NCI-H1105 treated with DMSO at 0.1 percent for 48 hours (cell line): ENCODE data around the gene CD69.

ENCODE experiments used
- DNase-seq: peaks from one replicate; lab custom pipeline; 2025; lab: John Stamatoyannopoulos, UW

The CD69 gene

GRCh38 chr12:9781360-9781759 is 20.7 kb upstream of the CD69 start:
- DNase-seq: no peak

- DNase-seq: no peak
Observed at GRCh38 chr12:9779209-9779608, 18.5 kb upstream of the CD69 start.

DNA sequence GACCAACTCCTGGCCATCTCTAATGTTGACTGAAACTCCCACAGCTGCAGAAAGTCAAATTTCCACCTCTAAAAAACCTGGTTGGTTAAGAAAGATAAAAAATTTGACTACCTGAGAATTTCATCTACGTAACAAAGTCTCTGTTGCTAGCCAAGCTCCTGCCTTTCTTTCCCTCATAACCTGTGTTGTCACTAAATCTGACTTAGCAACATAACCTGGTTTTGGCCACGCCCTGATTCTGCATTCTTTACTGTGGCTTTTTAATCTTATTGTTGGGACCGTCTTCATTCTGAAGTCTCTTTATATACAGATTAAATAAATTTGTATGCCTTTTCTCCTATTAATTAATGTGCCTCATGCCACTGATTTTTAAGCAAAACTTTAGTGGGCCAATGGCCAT is 16.1 kb upstream of the CD69 start:
- no peak for DNase-seq

DNA sequence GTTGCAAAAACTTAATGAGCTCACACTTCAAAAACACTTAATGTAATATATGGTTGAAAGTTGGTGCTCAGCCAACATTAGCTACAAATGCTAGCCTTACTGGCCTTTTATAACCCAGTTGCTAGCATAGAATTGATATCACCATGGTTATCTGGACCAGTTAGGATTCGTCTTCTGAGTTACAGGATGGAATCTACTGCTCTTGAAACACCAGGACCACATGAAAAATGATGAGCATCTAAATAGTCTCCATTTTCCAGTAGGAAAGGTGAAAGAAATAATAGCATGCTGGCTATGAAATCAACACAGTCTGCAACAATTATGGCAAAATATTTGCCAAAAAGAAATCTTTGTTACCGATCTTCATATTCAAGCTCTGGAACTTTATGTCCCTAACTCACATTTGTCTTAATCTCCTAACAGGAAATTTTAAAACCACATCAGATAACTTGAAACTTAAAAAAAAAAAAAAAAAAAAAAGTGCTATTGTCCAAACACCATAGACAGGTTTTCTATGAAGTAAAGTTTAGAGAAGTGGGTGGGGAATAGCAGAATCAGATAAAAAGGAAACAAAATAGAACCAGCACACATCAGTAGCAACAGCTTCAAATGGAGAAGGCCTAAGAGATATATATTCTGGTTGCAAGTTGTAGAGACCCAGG is 12.6 kb upstream of the CD69 start:
- DNase-seq: peak; percentile 44

DNA sequence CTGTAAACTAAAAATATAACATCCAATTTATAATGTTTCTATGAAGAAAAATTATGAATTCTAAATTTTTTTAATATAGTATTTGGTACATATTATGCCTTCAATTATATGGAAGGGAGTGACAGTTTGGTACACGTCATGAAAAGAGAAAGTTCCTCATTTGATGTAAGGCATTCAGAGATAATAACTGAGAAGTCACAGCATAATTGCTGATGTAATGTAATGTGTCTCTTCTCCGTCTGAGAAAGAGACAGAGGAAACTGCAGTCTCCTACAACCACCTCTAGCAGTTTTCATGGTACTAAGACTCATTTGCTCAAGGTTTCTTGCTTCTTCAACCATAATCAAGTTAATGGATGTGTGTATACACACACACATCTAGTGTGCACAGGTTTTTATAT is 2.3 kb upstream of the CD69 start:
- no peak for DNase-seq

GRCh38 chr12:9762369-9762768 is 1.7 kb upstream of the CD69 start:
- no peak for DNase-seq

GRCh38 chr12:9761419-9761781 is 699 bp upstream of the CD69 start:
- DNase-seq: no peak

- DNase-seq: no peak
Observed at GRCh38 chr12:9760120-9760519, 581 bp downstream of the CD69 start.

DNA sequence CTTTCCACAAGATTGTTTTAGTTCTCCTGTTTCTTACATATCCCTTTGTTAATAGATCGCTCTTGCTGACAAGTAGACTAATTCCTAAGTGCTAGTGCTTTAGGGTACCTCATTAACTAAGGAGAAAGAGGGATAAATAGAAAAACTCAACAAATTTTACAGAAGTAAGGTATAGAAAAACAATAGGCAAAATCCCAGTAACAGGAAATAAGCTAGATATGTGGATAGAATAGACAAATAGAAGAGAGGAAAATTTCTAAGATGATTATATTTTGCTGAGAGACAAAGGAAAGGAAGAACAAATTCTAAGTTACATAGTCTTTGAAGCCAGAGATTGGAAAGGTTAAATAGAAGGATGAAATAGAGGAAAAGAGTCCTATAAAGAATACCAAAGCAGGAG is 1.0 kb downstream of the CD69 start:
- no peak for DNase-seq

DNA sequence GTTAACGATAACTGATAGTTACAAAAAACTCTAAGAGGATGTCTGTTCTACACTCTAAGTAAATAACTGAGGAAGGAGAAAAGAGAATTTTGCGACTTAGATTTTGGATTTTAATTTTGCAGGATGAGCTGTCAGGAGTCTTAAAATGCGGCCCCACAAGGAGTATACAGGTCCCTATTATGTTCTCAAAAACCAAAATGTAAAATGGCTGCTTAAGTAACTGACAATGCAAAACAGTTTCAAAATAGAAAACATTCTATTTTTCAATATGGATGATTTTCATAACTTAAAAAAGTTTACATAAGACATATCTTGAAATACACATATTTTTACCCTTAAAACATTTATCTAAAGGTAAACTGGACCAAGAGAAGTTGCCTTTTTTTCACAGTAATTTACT is 2.6 kb downstream of the CD69 start:
- DNase-seq: no peak

- no peak for DNase-seq
Observed at GRCh38 chr12:9757433-9758025, 3.2 kb downstream of the CD69 start.

DNA sequence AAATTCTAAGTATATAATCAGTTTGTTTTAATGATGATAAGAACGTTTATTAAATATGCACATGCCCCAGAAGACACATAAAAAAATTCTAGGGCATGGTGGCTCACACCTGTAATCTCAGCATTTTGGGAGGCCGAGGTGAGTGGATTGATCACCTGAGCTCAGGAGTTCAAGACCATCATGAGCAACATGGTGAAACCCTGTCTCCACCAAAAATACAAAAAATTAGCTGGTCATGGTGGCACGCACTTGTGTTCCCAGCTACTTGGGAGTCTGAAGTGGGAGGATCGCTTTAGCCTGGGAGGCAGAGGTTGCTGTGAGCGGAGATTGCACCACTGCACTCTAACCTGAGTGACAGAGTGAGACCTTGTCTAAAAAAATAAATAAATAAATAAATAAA is 4.0 kb downstream of the CD69 start:
- DNase-seq: no peak

GRCh38 chr12:9756170-9756569 is 4.5 kb downstream of the CD69 start:
- DNase-seq: no peak

GRCh38 chr12:9755567-9755966 is 5.1 kb downstream of the CD69 start:
- DNase-seq: no peak

- DNase-seq: no peak
Observed at GRCh38 chr12:9755035-9755434, 5.7 kb downstream of the CD69 start.

DNA sequence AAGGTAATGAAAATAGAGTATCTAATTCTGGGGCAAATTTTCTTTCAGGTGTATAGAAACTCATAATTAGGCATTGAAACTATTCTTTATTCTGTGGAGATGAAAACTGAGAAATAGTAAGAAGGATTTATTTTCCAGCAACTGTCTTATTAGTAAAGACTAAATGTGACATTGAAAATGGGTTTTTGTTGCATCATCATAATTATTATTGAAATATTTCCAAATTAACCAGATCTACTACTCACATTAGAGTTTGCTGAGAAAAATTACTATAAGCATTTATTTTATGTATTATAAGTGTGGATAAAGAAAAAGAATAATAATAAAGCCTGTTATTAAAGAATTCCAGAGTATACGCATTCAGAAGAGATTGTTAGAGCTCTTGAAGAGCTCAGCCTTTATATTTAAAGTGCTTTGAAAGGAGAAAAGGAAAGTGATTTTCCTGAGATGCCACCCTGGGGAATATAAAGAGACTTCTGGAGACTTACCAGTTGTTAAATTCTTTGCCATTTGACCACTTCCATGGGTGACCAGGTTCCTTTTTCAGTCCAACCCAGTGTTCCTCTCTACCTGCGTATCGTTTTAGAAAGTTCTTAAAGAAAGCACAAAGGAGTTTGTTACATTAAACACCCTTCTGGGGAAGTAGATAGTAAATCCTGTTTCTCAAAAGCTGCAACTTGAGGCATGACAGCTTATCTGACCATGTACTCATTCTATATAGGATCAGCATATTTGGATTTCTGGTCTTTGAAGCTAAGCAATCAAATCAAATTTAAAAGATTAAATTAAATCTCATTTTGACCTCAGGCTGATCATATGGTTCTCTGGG is 6.4 kb downstream of the CD69 start:
- DNase-seq: no peak

- no peak for DNase-seq
Observed at GRCh38 chr12:9753498-9753897, 7.2 kb downstream of the CD69 start.

- no peak for DNase-seq
Observed at GRCh38 chr12:9753073-9753472, 7.6 kb downstream of the CD69 start.

GRCh38 chr12:9752145-9752933 is 8.4 kb downstream of the CD69 start:
- no peak for DNase-seq

DNA sequence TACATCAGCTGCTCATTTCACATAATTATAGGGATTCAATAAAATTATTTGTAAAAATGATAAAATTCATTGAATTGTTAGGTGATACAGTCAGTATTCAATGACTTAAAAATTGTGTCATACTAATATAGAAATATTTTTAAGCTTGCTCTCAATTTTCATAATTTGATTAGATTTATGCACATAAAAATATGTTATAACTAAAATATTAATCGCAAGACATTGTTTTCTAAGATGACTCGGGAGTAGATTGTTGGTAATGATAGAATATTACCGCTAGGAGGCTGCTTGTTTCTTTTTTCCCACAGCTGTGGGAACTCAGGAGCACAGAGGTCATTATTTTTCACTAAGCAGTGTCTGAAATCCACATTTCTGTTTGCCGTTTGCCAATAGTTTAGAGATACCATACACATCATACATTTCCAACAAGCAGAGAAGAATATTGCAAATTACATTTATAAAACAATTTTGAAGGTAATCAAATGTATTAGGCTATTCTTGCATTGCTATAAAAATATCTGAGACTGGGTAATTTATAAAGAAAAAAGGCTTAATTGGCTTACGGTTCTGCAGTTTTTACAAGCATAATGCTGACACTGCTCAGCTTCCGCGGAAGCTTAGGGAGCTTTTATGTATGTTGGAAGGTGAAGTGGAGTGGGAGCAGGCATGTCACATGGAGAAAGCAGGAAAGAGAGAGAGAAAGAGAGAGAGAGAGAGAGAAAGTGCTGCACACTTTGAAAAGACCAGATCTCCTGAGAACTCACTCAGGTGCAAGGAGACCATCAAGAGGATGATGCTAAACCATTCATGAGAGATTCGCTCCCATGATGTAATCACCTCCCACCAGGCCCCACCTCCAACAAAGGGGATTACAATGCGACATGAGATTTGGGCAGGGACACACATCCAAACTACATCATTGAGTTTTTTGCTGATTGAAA is 9.2 kb downstream of the CD69 start:
- peak; percentile 67 for DNase-seq
